GM21825 (cell line): ENCODE data around the gene ERFE.
"Not testable (repeated sequence)": the region's sequence is repeated elsewhere in the genome, so short reads cannot be mapped to it uniquely, and the experiment has no call there.

Source experiments
- ATAC-seq: cut with Tn5 transposase; IDR thresholded peaks from one replicate; pipeline ENCODE4 v1.9.1; 2021; ENCODE audit warnings: mild to moderate bottlenecking, moderate library complexity; ENCODE audit not compliant: unreplicated experiment

ERFE gene

DNA sequence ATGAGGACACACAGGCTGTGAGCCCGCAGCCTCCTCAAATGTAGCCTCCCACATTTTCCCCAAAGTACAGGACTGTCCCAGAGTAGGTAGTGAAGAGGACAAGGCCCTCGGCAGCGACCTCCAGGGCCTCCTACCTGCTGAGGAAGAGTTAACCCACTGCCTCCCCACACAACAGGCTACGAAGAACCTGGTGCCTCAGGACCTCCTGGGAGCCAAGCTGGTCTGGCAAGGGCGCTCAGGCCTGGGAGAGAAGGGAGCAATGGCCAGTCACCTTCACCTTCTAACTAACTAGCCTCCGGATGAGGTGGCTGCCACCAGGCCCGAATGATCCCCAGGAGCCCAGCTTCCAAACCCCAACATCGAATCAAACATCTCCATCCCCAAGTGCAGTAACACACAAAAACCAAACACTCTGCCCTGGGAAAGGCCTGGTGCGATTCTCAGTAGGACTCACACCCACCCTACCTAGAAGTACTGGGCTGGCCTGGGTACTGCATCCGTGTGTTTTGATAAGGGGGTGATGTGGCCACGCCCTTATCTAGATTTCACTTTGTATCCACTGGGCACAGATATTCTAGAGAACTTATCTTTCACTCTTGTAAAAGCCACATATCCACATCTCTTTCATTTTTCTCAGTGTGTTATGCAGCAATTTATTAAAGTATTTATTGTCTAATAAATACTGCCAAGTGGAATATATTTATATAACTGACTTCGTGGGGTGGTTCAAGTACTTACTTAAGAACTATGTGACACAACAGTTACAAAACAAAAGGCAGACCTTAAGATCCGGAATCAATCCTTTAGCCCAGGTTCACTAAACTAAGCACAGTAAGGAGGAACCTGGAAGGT lies 9.7 kb downstream of the ERFE start:
- no peak for ATAC-seq

- ATAC-seq, result no peak
These were observed 10.4 kb downstream of the ERFE start for GRCh38 chr2:238169048-238169707.

DNA sequence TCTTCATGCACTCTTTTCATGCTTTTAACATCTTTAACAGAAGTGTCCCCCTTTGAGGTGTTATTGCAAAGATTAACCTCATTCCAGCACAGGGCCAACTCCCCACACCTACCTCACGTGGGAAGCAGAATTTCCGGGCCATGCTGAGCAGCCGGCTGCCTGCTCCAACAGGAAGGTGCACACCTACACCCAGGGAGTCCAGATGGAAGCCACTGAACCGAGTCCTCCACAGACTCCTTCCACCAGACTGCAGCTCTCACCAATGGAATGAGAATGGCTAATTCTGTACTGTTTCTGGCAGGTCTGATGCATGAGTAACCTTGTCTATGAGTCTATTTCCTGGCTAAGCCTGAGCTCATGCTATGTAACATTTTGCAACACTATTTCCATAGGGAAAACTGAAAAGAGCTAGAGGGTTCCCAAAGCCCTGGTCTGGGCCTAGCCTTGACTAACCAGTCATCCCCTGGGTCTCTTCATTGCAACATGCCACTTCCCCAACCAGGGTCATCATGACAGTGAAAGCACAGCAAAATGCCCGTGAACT lies 11.0 kb downstream of the ERFE start:
- ATAC-seq, result no peak

GRCh38 chr2:238170386-238171071 lies 11.8 kb downstream of the ERFE start:
- ATAC-seq, result no peak

DNA sequence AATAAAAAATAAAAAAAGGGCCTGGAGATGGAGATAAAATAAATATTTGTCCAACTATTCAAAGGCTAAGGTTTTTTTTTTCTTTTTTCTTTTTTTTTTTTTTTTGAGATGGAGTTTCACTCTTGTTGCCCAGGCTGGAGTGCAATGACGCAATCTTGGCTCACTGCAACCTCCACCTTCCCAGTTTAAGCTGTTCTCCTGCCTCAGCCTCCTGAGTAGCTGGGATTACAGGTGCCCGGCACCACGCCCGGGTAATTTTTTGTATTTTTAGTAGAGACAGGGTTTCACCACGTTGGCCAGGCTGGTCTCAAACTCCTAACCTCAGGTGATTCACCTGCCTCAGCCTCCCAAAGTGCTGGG lies 12.3 kb downstream of the ERFE start:
- not testable (repeated sequence) for ATAC-seq

GRCh38 chr2:238171575-238172187 lies 12.9 kb downstream of the ERFE start:
- ATAC-seq, result no peak

- ATAC-seq, result no peak
These were observed 13.7 kb downstream of the ERFE start for GRCh38 chr2:238172439-238172838.

GRCh38 chr2:238173692-238174091 lies 14.9 kb downstream of the ERFE start:
- no peak for ATAC-seq

DNA sequence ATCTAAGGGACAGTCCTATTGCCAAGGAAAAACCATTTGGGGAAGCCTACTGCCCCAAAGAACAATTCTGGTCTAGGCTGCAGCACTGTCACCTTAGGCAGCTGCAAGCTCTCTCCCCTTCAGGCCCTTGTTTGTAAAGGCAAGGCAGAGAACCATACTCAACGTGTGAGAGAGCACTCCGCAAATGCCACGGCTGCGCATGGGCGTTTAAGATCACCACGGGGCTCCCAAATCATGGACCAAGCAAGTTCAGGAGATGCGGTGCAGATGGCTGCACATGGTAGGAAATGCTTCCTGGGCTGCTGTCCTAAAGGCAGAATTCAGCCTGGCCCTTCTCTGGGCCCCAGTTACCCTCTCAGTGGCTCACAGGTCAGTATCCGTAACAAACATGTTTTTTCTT lies 15.5 kb downstream of the ERFE start:
- no peak for ATAC-seq

GRCh38 chr2:238174701-238175100 lies 15.9 kb downstream of the ERFE start:
- ATAC-seq, result no peak

- no peak for ATAC-seq
These were observed 17.8 kb downstream of the ERFE start for GRCh38 chr2:238176613-238177012.

DNA sequence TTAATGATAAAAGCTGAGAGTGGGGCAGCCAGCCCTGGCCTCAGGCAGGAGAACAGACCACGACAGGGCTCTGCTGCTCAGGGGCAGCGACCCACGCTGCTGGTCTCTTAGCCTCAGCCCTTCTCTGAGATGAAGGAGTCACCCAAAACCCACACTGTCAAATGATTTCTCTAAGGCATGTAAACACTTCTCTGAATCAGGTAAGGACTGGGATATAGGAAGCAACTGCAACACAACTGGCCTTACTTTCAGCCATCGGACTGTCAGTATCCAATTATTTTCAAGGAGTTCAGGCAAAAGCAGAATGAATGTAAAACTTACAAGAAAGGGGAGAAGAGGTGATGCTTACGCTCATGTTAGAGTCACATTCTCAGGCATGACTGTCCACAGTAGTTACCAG lies 21.8 kb downstream of the ERFE start:
- ATAC-seq, result no peak

DNA sequence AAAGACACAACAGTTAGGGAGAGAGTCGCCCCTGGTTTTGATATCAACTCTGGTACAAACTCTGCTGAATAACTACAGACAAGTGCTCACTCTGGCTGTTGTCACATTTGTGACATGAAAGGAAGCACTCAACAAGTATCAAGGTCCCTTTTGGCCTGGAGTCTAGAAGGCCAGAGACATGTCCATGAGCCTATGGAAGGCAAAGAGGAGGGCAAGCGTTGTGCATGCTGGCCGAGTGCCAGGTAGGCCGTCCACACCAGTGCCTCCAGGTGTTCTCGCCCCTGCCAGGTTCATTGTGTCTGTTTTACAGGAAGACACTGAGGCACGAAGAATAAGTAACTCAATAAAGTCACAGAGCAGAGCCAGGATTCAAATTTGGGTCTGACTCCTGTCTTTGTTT lies 23.6 kb downstream of the ERFE start:
- no peak for ATAC-seq

DNA sequence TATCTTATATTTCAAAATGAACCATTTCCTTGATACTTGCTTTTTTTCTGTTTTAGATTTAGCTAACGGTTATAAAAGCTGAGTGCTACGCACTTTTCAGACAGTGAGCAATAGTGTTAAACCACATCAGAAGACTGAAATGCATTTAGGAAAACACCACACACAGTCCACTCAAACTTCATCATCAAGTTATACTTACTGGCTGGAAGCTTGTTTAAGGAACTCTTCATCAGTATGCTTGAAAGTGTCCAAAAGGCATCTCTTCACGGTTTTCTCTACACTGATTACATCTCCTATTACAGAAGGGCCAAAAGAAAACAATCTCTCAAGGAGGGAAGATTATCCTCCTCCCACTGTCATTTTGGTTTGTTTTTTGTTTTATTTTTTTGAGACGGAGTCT lies 25.1 kb downstream of the ERFE start:
- ATAC-seq, result no peak

- ATAC-seq, result no peak
These were observed 29.1 kb downstream of the ERFE start for GRCh38 chr2:238187618-238188548.

DNA sequence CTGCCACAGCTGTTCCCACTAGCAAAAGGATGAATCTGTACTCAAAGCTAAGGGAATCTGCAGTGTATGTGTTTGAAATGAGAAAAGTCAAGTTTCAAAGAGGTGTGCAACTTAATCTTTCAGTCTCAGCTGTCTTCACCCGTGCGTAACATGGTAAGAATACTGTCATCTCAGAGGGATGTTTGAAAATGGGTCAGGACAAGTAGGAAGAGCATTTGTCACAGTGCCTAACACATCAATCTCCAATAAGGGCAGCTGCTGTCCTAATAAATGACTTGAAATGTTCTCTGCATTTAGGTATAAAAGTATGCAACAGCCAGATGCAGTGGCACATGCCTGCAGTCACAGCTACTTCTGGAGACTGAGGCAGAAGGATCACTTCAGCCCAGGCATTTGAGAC lies 31.7 kb downstream of the ERFE start:
- ATAC-seq, result no peak

DNA sequence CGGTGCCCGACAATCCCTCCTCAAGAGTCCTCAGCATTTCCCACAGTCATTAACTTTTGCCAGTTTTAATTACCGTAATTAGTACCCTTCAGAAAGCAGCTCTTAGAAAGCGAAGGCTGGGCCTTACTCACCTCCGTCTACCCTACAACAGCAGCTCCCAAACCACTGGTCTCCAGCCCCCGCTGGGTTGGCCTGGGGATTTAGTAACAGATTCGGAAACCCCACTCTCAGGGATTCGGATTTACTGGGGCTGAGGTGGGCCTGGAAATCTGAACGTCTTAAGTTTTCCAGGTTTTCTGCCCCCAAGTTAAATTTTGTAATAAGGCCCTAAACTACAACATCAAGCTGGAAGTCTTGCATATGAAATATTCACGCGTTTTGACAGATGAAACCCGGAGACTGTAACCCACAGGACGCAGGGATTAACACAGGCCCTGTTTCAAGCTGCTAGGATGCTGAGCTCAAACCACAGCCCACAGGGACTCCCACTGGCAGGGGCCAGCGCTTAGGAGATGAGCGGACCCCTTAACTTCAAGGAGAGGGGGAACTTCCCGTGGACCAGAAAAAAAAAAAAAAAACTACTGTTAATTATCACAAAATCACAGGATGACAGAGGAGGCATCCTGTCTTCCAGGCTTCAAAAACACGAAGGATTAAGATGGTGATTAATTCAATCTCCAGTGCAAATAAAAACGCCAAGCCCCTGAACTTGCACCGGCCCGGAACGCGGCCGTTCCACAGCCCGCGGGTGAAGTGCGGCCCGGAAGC lies 43.7 kb downstream of the ERFE start:
- ATAC-seq, result no peak

GRCh38 chr2:238203094-238203972 lies 44.6 kb downstream of the ERFE start, which contains the start of gene ILKAP:
ILKAP (minus strand) TSS chr2:238203695; CDS start chr2:238203553, 142 bp downstream.
- peak; percentile 97 for ATAC-seq
